ENCODE results near the gene TNFSF8.

Gene TNFSF8

DNA sequence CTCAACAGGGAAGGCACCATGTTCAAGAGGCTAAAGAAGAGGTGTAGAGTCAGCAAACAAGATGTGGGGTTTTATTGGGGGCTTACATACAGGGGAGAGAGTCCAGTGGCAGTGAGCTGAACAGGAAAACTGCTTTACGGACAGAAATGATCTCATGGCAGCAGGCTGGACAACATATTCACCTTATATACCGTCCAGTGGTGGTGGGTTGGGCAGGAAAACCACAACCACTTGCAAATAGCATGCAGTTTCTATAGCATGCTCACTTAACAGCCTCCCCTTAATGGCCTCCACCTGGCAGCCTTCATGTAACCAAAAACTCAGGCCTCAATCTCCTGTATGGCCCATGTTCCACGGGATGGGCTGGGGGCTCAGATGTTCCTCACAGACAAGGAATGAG is 5.4 kb downstream of the TNFSF8 start:
- Histone ChIP-seq H3K27ac (ENCODE audit: low read depth in 2 of 2, low read length in 2 of 2) (no peak overlapping the region), H3K4me1 (ENCODE audit: control insufficient read depth in 2 of 2, insufficient read depth in 2 of 2, low read length in 2 of 2) (peaks cover 0 to 5% of the 10 kb centered on the region in 2 donors), H3K27me3 (ENCODE audit: control insufficient read depth in 2 of 2, insufficient read depth in 2 of 2, low read length in 2 of 2) (peaks cover 0 to 2% of the 10 kb centered on the region in 2 donors), H3K36me3 (ENCODE audit: control insufficient read depth in 2 of 2, insufficient read depth in 2 of 2, low read length in 2 of 2) (no peaks in the 10 kb centered on the region), H3K9me3 (ENCODE audit: control insufficient read depth in 2 of 2, low read length in 2 of 2) (no peaks in the 10 kb centered on the region), H3K4me3 (ENCODE audit: low read length in 2 of 2) (no peak overlapping the region), H3K9ac (ENCODE audit: low read depth in 1 of 2, low read length in 2 of 2) (no peak overlapping the region)

DNA sequence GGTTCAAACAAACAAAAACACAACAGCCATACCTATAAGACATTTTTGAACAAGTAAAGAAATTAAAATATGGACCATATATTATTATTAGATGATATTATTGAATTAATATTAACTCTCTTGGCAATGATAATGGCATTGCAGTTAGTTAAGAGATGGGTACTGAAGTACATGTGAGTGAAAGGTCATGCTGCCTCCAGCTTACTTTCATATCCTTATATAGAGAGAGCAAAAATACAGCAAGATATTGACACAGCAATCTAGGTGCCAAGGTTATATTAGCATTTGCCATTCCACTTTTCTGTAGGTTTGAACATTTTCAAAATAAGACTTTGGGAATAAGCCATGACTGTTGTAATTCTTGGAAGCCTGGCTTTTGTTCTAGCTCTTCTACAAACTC is 6.1 kb downstream of the TNFSF8 start:
- Histone ChIP-seq H3K9me3 (ENCODE audit: control insufficient read depth in 2 of 2, low read length in 2 of 2) (no peaks in the 10 kb centered on the region), H3K27me3 (ENCODE audit: control insufficient read depth in 2 of 2, insufficient read depth in 2 of 2, low read length in 2 of 2) (peaks cover 0 to 2% of the 10 kb centered on the region in 2 donors), H3K27ac (ENCODE audit: low read depth in 2 of 2, low read length in 2 of 2) (no peak overlapping the region), H3K9ac (ENCODE audit: low read depth in 1 of 2, low read length in 2 of 2) (no peak overlapping the region), H3K4me3 (ENCODE audit: low read length in 2 of 2) (no peak overlapping the region), H3K36me3 (ENCODE audit: control insufficient read depth in 2 of 2, insufficient read depth in 2 of 2, low read length in 2 of 2) (no peaks in the 10 kb centered on the region), H3K4me1 (ENCODE audit: control insufficient read depth in 2 of 2, insufficient read depth in 2 of 2, low read length in 2 of 2) (peaks cover 0 to 5% of the 10 kb centered on the region in 2 donors)

GRCh38 chr9:114923918-114924317 is 6.5 kb downstream of the TNFSF8 start:
- H3K27ac ChIP-seq (ENCODE audit: low read depth in 2 of 2, low read length in 2 of 2), result no peak overlapping the region
- no peak overlapping the region for H3K4me3 ChIP-seq (ENCODE audit: low read length in 2 of 2)
- H3K36me3 ChIP-seq (ENCODE audit: control insufficient read depth in 2 of 2, insufficient read depth in 2 of 2, low read length in 2 of 2), result no peaks in the 10 kb centered on the region
- no peaks in the 10 kb centered on the region for H3K9me3 ChIP-seq (ENCODE audit: control insufficient read depth in 2 of 2, low read length in 2 of 2)
- peaks cover 0 to 5% of the 10 kb centered on the region in 2 donors for H3K4me1 ChIP-seq (ENCODE audit: control insufficient read depth in 2 of 2, insufficient read depth in 2 of 2, low read length in 2 of 2)
- peaks cover 0 to 2% of the 10 kb centered on the region in 2 donors for H3K27me3 ChIP-seq (ENCODE audit: control insufficient read depth in 2 of 2, insufficient read depth in 2 of 2, low read length in 2 of 2)
- no peak overlapping the region for H3K9ac ChIP-seq (ENCODE audit: low read depth in 1 of 2, low read length in 2 of 2)

DNA sequence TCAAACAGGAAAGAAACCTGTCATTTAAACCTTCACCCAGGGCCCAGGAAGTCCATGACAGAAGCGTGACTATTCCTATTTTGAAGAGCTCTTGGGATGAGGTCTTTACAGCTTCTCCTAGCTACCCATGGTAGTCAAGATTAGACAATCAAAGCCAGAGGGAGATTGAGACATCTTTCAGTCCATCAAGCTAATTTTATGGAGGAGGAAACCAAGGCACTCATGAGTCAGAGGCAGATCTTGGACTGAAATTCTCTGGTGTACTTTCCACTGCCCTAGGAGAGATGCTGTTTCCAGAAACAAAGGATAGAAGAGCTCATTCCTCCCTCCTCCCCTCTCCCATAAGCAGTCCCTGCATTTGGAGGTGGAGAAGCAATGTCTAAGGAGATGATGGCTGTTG is 9.2 kb downstream of the TNFSF8 start:
- Histone ChIP-seq H3K4me1 (ENCODE audit: control insufficient read depth in 2 of 2, insufficient read depth in 2 of 2, low read length in 2 of 2) (peaks cover 0 to 5% of the 10 kb centered on the region in 2 donors), H3K9ac (ENCODE audit: low read depth in 1 of 2, low read length in 2 of 2) (no peak overlapping the region), H3K36me3 (ENCODE audit: control insufficient read depth in 2 of 2, insufficient read depth in 2 of 2, low read length in 2 of 2) (no peaks in the 10 kb centered on the region), H3K9me3 (ENCODE audit: control insufficient read depth in 2 of 2, low read length in 2 of 2) (no peaks in the 10 kb centered on the region), H3K27me3 (ENCODE audit: control insufficient read depth in 2 of 2, insufficient read depth in 2 of 2, low read length in 2 of 2) (peaks cover 0 to 2% of the 10 kb centered on the region in 2 donors), H3K4me3 (ENCODE audit: low read length in 2 of 2) (no peak overlapping the region), H3K27ac (ENCODE audit: low read depth in 2 of 2, low read length in 2 of 2) (no peak overlapping the region)

- H3K36me3 ChIP-seq (ENCODE audit: control insufficient read depth in 2 of 2, insufficient read depth in 2 of 2, low read length in 2 of 2), result no peaks in the 10 kb centered on the region
- no peak overlapping the region for H3K4me3 ChIP-seq (ENCODE audit: low read length in 2 of 2)
- no peaks in the 10 kb centered on the region for H3K9me3 ChIP-seq (ENCODE audit: control insufficient read depth in 2 of 2, low read length in 2 of 2)
- H3K9ac ChIP-seq (ENCODE audit: low read depth in 1 of 2, low read length in 2 of 2), result no peak overlapping the region
- no peaks in the 10 kb centered on the region for H3K27me3 ChIP-seq (ENCODE audit: control insufficient read depth in 2 of 2, insufficient read depth in 2 of 2, low read length in 2 of 2)
- no peaks in the 10 kb centered on the region for H3K4me1 ChIP-seq (ENCODE audit: control insufficient read depth in 2 of 2, insufficient read depth in 2 of 2, low read length in 2 of 2)
- H3K27ac ChIP-seq (ENCODE audit: low read depth in 2 of 2, low read length in 2 of 2), result no peak overlapping the region
Measured at GRCh38 chr9:114919611-114920010, 10.8 kb downstream of the TNFSF8 start.

GRCh38 chr9:114916481-114916880 is 13.9 kb downstream of the TNFSF8 start:
- no peaks in the 10 kb centered on the region for H3K36me3 ChIP-seq (ENCODE audit: control insufficient read depth in 2 of 2, insufficient read depth in 2 of 2, low read length in 2 of 2)
- H3K27me3 ChIP-seq (ENCODE audit: control insufficient read depth in 2 of 2, insufficient read depth in 2 of 2, low read length in 2 of 2), result no peaks in the 10 kb centered on the region
- no peaks in the 10 kb centered on the region for H3K9me3 ChIP-seq (ENCODE audit: control insufficient read depth in 2 of 2, low read length in 2 of 2)
- H3K9ac ChIP-seq (ENCODE audit: low read depth in 1 of 2, low read length in 2 of 2), result no peak overlapping the region
- H3K4me3 ChIP-seq (ENCODE audit: low read length in 2 of 2), result no peak overlapping the region
- H3K27ac ChIP-seq (ENCODE audit: low read depth in 2 of 2, low read length in 2 of 2), result no peak overlapping the region
- no peaks in the 10 kb centered on the region for H3K4me1 ChIP-seq (ENCODE audit: control insufficient read depth in 2 of 2, insufficient read depth in 2 of 2, low read length in 2 of 2)

DNA sequence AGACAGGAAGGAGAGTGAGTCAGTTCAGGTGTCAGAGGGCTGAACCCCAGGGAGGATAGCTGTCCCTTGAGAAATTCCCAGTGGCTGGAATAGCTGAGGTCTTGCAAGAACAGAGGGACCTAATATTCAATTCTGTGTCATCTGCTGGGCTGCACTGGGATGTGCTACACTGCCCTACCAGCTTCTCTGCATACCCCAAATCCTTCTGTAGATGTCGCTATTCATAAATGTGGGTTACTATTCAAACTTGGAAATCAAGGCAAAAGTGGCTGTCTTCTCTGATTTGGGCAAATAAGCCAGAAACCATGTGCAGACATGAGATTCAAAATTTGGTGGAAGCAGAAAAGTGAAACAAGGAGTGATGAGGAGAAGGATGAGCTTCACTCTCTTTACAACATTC is 16.3 kb downstream of the TNFSF8 start:
- H3K27me3 ChIP-seq (ENCODE audit: control insufficient read depth in 2 of 2, insufficient read depth in 2 of 2, low read length in 2 of 2), result no peaks in the 10 kb centered on the region
- no peaks in the 10 kb centered on the region for H3K9me3 ChIP-seq (ENCODE audit: control insufficient read depth in 2 of 2, low read length in 2 of 2)
- H3K4me3 ChIP-seq (ENCODE audit: low read length in 2 of 2), result no peak overlapping the region
- H3K9ac ChIP-seq (ENCODE audit: low read depth in 1 of 2, low read length in 2 of 2), result no peak overlapping the region
- no peaks in the 10 kb centered on the region for H3K36me3 ChIP-seq (ENCODE audit: control insufficient read depth in 2 of 2, insufficient read depth in 2 of 2, low read length in 2 of 2)
- no peak overlapping the region for H3K27ac ChIP-seq (ENCODE audit: low read depth in 2 of 2, low read length in 2 of 2)
- no peaks in the 10 kb centered on the region for H3K4me1 ChIP-seq (ENCODE audit: control insufficient read depth in 2 of 2, insufficient read depth in 2 of 2, low read length in 2 of 2)

DNA sequence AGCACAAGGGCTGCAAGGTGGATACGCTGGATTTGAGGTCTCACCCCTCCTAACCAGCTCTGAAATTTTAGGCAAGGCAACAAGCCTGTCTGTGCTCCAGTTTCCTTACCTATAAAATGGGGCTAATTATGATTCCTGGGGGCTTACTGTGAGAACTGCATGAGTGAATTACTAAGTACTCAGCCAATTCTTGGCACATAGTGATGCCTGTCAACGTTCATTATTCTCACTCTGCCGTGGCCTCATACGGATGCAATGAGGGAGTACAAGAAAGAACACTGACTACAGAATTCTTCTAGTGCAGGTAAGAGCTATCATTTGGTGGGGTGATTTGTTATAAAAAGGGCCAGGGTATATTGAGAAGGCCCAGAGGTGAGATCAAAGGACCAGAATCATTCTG is 16.7 kb downstream of the TNFSF8 start:
- H3K9me3 ChIP-seq (ENCODE audit: control insufficient read depth in 2 of 2, low read length in 2 of 2), result no peaks in the 10 kb centered on the region
- no peak overlapping the region for H3K27ac ChIP-seq (ENCODE audit: low read depth in 2 of 2, low read length in 2 of 2)
- no peaks in the 10 kb centered on the region for H3K36me3 ChIP-seq (ENCODE audit: control insufficient read depth in 2 of 2, insufficient read depth in 2 of 2, low read length in 2 of 2)
- H3K9ac ChIP-seq (ENCODE audit: low read depth in 1 of 2, low read length in 2 of 2), result no peak overlapping the region
- H3K4me3 ChIP-seq (ENCODE audit: low read length in 2 of 2), result no peak overlapping the region
- H3K4me1 ChIP-seq (ENCODE audit: control insufficient read depth in 2 of 2, insufficient read depth in 2 of 2, low read length in 2 of 2), result peaks cover 0 to 3% of the 10 kb centered on the region in 2 donors
- no peaks in the 10 kb centered on the region for H3K27me3 ChIP-seq (ENCODE audit: control insufficient read depth in 2 of 2, insufficient read depth in 2 of 2, low read length in 2 of 2)

GRCh38 chr9:114913217-114913616 is 17.2 kb downstream of the TNFSF8 start:
- no peak overlapping the region for H3K4me3 ChIP-seq (ENCODE audit: low read length in 2 of 2)
- no peaks in the 10 kb centered on the region for H3K9me3 ChIP-seq (ENCODE audit: control insufficient read depth in 2 of 2, low read length in 2 of 2)
- H3K27me3 ChIP-seq (ENCODE audit: control insufficient read depth in 2 of 2, insufficient read depth in 2 of 2, low read length in 2 of 2), result no peaks in the 10 kb centered on the region
- peaks cover 2 to 5% of the 10 kb centered on the region in 2 donors for H3K4me1 ChIP-seq (ENCODE audit: control insufficient read depth in 2 of 2, insufficient read depth in 2 of 2, low read length in 2 of 2)
- no peak overlapping the region for H3K27ac ChIP-seq (ENCODE audit: low read depth in 2 of 2, low read length in 2 of 2)
- no peaks in the 10 kb centered on the region for H3K36me3 ChIP-seq (ENCODE audit: control insufficient read depth in 2 of 2, insufficient read depth in 2 of 2, low read length in 2 of 2)
- H3K9ac ChIP-seq (ENCODE audit: low read depth in 1 of 2, low read length in 2 of 2), result no peak overlapping the region

DNA sequence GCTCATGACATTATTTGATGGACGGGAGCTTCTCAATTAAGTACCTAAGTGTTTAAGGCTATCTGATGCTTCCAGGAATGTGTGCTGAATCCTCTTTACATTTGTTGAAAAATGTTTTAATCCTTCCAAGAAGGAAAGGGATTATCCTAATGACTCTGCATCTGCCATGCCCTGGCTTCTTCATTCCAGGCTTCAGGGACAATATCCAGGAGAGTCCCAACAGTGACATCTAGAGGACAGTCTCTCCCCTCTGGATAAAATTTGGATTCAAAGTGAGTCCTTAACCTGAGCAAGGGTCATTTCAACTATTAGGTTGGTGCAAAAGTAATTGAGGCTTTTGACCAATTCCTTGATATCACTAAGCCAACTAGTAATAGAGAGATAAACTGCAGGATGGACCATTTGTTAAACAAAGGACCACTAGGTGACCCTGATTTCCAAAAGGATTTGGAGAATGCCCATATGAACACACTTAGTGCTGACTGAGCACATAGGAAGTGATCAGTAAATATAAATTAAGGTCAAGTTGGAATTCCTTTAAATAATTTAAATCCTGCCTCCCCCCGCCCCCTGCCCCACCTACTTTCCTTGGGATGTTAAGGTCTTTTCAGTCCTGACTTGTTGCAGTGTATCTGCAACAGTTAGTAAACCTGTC is 19.1 kb downstream of the TNFSF8 start:
- H3K36me3 ChIP-seq (ENCODE audit: control insufficient read depth in 2 of 2, insufficient read depth in 2 of 2, low read length in 2 of 2), result no peaks in the 10 kb centered on the region
- no peak overlapping the region for H3K9ac ChIP-seq (ENCODE audit: low read depth in 1 of 2, low read length in 2 of 2)
- no peak overlapping the region for H3K27ac ChIP-seq (ENCODE audit: low read depth in 2 of 2, low read length in 2 of 2)
- H3K4me1 ChIP-seq (ENCODE audit: control insufficient read depth in 2 of 2, insufficient read depth in 2 of 2, low read length in 2 of 2), result peaks cover 10 to 16% of the 10 kb centered on the region in 2 donors
- H3K9me3 ChIP-seq (ENCODE audit: control insufficient read depth in 2 of 2, low read length in 2 of 2), result no peaks in the 10 kb centered on the region
- no peak overlapping the region for H3K4me3 ChIP-seq (ENCODE audit: low read length in 2 of 2)
- H3K27me3 ChIP-seq (ENCODE audit: control insufficient read depth in 2 of 2, insufficient read depth in 2 of 2, low read length in 2 of 2), result no peaks in the 10 kb centered on the region

Data from mucosa of rectum (tissue), 2 donors.